ENCODE results near the gene ACOXL.

Gene ACOXL

GRCh38 chr2:110783196-110783873, 51.0 kb downstream of the ACOXL start:
- DNase-seq (ENCODE audit: low read depth) = no peak
- no peak for TF ChIP-seq CTCF (conservative IDR thresholded peaks at IDR 0.05; ENCODE audit: low read depth, low read length)
- no peak overlapping the region for H3K4me3 ChIP-seq (ENCODE audit: low read depth, low read length)

- DNase-seq (ENCODE audit: low read depth) = no peak
- no peak overlapping the region for H3K4me3 ChIP-seq (ENCODE audit: low read depth, low read length)
- TF ChIP-seq CTCF (conservative IDR thresholded peaks at IDR 0.05; ENCODE audit: low read depth, low read length) = no peak
These were observed 51.8 kb downstream of the ACOXL start for GRCh38 chr2:110784047-110784631.

- no peak overlapping the region for H3K4me3 ChIP-seq (ENCODE audit: low read depth, low read length)
- no peak for TF ChIP-seq CTCF (conservative IDR thresholded peaks at IDR 0.05; ENCODE audit: low read depth, low read length)
- DNase-seq (ENCODE audit: low read depth) = no peak
These were observed 53.1 kb downstream of the ACOXL start for GRCh38 chr2:110785439-110785838.

- no peak for DNase-seq (ENCODE audit: low read depth)
- no peak for TF ChIP-seq CTCF (conservative IDR thresholded peaks at IDR 0.05; ENCODE audit: low read depth, low read length)
- H3K4me3 ChIP-seq (ENCODE audit: low read depth, low read length) = no peak overlapping the region
These were observed 56.6 kb downstream of the ACOXL start for GRCh38 chr2:110788976-110789375.

- no peak for DNase-seq (ENCODE audit: low read depth)
- no peak for TF ChIP-seq CTCF (conservative IDR thresholded peaks at IDR 0.05; ENCODE audit: low read depth, low read length)
- H3K4me3 ChIP-seq (ENCODE audit: low read depth, low read length) = no peak overlapping the region
These were observed 57.3 kb downstream of the ACOXL start for GRCh38 chr2:110789706-110790105.

GRCh38 chr2:110790907-110791306, 58.5 kb downstream of the ACOXL start:
- DNase-seq (ENCODE audit: low read depth) = no peak
- TF ChIP-seq CTCF (conservative IDR thresholded peaks at IDR 0.05; ENCODE audit: low read depth, low read length) = no peak
- H3K4me3 ChIP-seq (ENCODE audit: low read depth, low read length) = no peak overlapping the region

- DNase-seq (ENCODE audit: low read depth) = no peak
- H3K4me3 ChIP-seq (ENCODE audit: low read depth, low read length) = no peak overlapping the region
- no peak for TF ChIP-seq CTCF (conservative IDR thresholded peaks at IDR 0.05; ENCODE audit: low read depth, low read length)
These were observed 59.1 kb downstream of the ACOXL start for GRCh38 chr2:110791435-110791834.
